NT2/D1 (cell line): ENCODE results near the gene TXNDC9.

ENCODE experiments used
- SUZ12 ChIP-seq: IDR thresholded peaks from 2 replicates; pipeline ENCODE4 v1.6.1; 2011; ENCODE audit not compliant: insufficient read length, insufficient read depth; ENCODE audit errors: extremely low read depth
- YY1 ChIP-seq: IDR thresholded peaks from 2 replicates; pipeline ENCODE4 v1.6.1; 2011; ENCODE audit not compliant: insufficient read length, insufficient read depth
- ZNF274 ChIP-seq: IDR thresholded peaks from 2 replicates; pipeline ENCODE4 v1.6.1; 2011; ENCODE audit warnings: mild to moderate bottlenecking, low read depth, low read length

- TF ChIP-seq YY1 (no peak), SUZ12 (no peak), ZNF274 (no peak)
Observed at GRCh38 chr2:99365661-99366060, 29.5 kb upstream of the TXNDC9 start.
